H1 (cell line): ENCODE results near the gene TSSK6. TPM values are rescaled to one million over a fixed set of nuclear protein-coding genes. Genes with fewer than 3 reads are reported as not detected.

Experiments used
- GABPA ChIP-seq: IDR thresholded peaks from 2 replicates; pipeline ENCODE4 v1.6.1; 2011; ENCODE audit warnings: mild to moderate bottlenecking, low read length, moderate library complexity, borderline replicate concordance; ENCODE audit not compliant: insufficient read depth
- polyA plus RNA-seq, 7 experiments: library from polyadenylated mRNA; depleted of rRNA in 3 of 7; stranded (reverse) in 5 of 7; unstranded in 2 of 7; fragments of >200 nt in 5 of 7; fragments of 200-250 nt in 2 of 7; gene quantifications; 1 replicate in 5 of 7; 2 replicates in 1 of 7; 4 replicates in 1 of 7; pipeline versions ENCODE4 v1.2.1 to v1.2.3, GENCODE V29; 2011 to 2013; ENCODE audit warnings: missing spikeins in 2 of 7, mixed read lengths in 2 of 7
- total RNA-seq: library from RNA; stranded (reverse); fragmentation: NEBNext Ultra II Directional; extraction: Animal tissue kit (Norgen Biotek cat#: 25700); gene quantifications from 2 replicates; pipeline ENCODE4 v1.2.1, GENCODE V29; 2021

Gene TSSK6
- total and polyA plus RNA-seq, 2 of the 8 experiments (the other 6 are each of a cell fraction or from before 2014, with no cell fraction given): 3.6 to 7.8 TPM

- 0 out of 2 replicates have a peak, but pooled peaks have one; percentile 20 for TF ChIP-seq GABPA
- TF ChIP-seq, all 59 proteins: peak for 4
Measured at GRCh38 chr19:19540064-19540714, 24.8 kb upstream of the TSSK6 start (continued).
